ENCODE results near the gene NR2F6. TPM values are rescaled to one million over a fixed set of nuclear protein-coding genes. Genes with fewer than 3 reads are reported as not detected.

The NR2F6 gene
- total RNA-seq, 1 experiment from 2014 or later = 26.3 TPM

GRCh38 chr19:17237747-17238706, 7.7 kb downstream of the NR2F6 start:
- Histone ChIP-seq H3K9me3 (ENCODE audit: low read depth, low read length, poor library complexity, severe bottlenecking) (no peaks in the 10 kb centered on the region), H3K27ac (ENCODE audit: low read depth, low read length, poor library complexity, severe bottlenecking) (no peak overlapping the region), H3K36me3 (ENCODE audit: insufficient read depth, low read length, poor library complexity, severe bottlenecking) (no peaks in the 10 kb centered on the region), H3K4me1 (ENCODE audit: insufficient read depth, low read length, poor library complexity, severe bottlenecking) (peaks cover 19% of the 10 kb centered on the region), H3K4me3 (ENCODE audit: low read depth, low read length, poor library complexity, severe bottlenecking) (no peak overlapping the region), H3K27me3 (replicated peaks; ENCODE audit: insufficient read depth, low read depth, low read length, poor library complexity) (no peaks in the 10 kb centered on the region)
- no peak for TF ChIP-seq EZH2 (IDR thresholded peaks at IDR 0.05; ENCODE audit: borderline replicate concordance, low read depth, low read length, poor library complexity, severe bottlenecking)
- TF ChIP-seq, protein P1, sequence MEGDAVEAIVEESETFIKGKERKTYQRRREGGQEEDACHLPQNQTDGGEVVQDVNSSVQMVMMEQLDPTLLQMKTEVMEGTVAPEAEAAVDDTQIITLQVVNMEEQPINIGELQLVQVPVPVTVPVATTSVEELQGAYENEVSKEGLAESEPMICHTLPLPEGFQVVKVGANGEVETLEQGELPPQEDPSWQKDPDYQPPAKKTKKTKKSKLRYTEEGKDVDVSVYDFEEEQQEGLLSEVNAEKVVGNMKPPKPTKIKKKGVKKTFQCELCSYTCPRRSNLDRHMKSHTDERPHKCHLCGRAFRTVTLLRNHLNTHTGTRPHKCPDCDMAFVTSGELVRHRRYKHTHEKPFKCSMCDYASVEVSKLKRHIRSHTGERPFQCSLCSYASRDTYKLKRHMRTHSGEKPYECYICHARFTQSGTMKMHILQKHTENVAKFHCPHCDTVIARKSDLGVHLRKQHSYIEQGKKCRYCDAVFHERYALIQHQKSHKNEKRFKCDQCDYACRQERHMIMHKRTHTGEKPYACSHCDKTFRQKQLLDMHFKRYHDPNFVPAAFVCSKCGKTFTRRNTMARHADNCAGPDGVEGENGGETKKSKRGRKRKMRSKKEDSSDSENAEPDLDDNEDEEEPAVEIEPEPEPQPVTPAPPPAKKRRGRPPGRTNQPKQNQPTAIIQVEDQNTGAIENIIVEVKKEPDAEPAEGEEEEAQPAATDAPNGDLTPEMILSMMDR (conservative IDR thresholded peaks at IDR 0.05; ENCODE audit: low read depth, low read length) = no peak
- intact Hi-C loops (cut with micrococcal nuclease; ENCODE audit: unreplicated experiment) = no loop called here
- no peak for DNase-seq (ENCODE audit: low spot score)
- BruUV-seq (replicated peaks) = no TSS peak
- ChIA-PET CTCF (no interaction called here), POLR2A (ENCODE audit: low non-redundant PET) (interaction anchor here (0.6 kb wide), 1 partner anchor 39 kb away, joined by 3 read pairs; no protein-coding TSS in a partner anchor)

GRCh38 chr19:17236811-17237543, 8.7 kb downstream of the NR2F6 start:
- Histone ChIP-seq H3K9me3 (ENCODE audit: low read depth, low read length, poor library complexity, severe bottlenecking) (no peaks in the 10 kb centered on the region), H3K36me3 (ENCODE audit: insufficient read depth, low read length, poor library complexity, severe bottlenecking) (peaks cover 8% of the 10 kb centered on the region), H3K4me3 (ENCODE audit: low read depth, low read length, poor library complexity, severe bottlenecking) (no peak overlapping the region), H3K4me1 (ENCODE audit: insufficient read depth, low read length, poor library complexity, severe bottlenecking) (peaks cover 19% of the 10 kb centered on the region), H3K27me3 (replicated peaks; ENCODE audit: insufficient read depth, low read depth, low read length, poor library complexity) (no peaks in the 10 kb centered on the region), H3K27ac (ENCODE audit: low read depth, low read length, poor library complexity, severe bottlenecking) (no peak overlapping the region)
- intact Hi-C loops (cut with micrococcal nuclease; ENCODE audit: unreplicated experiment) = no loop called here
- BruUV-seq (replicated peaks) = no TSS peak
- DNase-seq (ENCODE audit: low spot score) = no peak
- ChIA-PET POLR2A (ENCODE audit: low non-redundant PET) (no interaction called here), CTCF (no interaction called here)
- TF ChIP-seq, protein P1 (conservative IDR thresholded peaks at IDR 0.05; ENCODE audit: low read depth, low read length) = no peak
- TF ChIP-seq EZH2 (IDR thresholded peaks at IDR 0.05; ENCODE audit: borderline replicate concordance, low read depth, low read length, poor library complexity, severe bottlenecking) = no peak

- BruUV-seq (replicated peaks) = no TSS peak
- intact Hi-C loops (cut with micrococcal nuclease; ENCODE audit: unreplicated experiment) = no loop called here
- POLR2A ChIA-PET (ENCODE audit: low non-redundant PET) = no interaction called here
- Histone ChIP-seq H3K36me3 (ENCODE audit: insufficient read depth, low read length, poor library complexity, severe bottlenecking) (peaks cover 15% of the 10 kb centered on the region), H3K4me3 (ENCODE audit: low read depth, low read length, poor library complexity, severe bottlenecking) (peak overlapping the region; percentile 74), H3K27me3 (replicated peaks; ENCODE audit: insufficient read depth, low read depth, low read length, poor library complexity) (no peaks in the 10 kb centered on the region), H3K9me3 (ENCODE audit: low read depth, low read length, poor library complexity, severe bottlenecking) (no peaks in the 10 kb centered on the region), H3K27ac (ENCODE audit: low read depth, low read length, poor library complexity, severe bottlenecking) (peak overlapping the region; percentile 88), H3K4me1 (ENCODE audit: insufficient read depth, low read length, poor library complexity, severe bottlenecking) (peaks cover 19% of the 10 kb centered on the region)
- CTCF ChIA-PET = interaction anchor here (1.0 kb wide), 1 partner anchor 521 kb away, joined by 3 read pairs; no protein-coding TSS in a partner anchor
- no peak for TF ChIP-seq EZH2 (IDR thresholded peaks at IDR 0.05; ENCODE audit: borderline replicate concordance, low read depth, low read length, poor library complexity, severe bottlenecking)
- TF ChIP-seq, protein P1 (conservative IDR thresholded peaks at IDR 0.05; ENCODE audit: low read depth, low read length) = no peak
- DNase-seq (ENCODE audit: low spot score) = peak; percentile 77
Measured at GRCh38 chr19:17235971-17236777, 9.5 kb downstream of the NR2F6 start.
